Ishikawa (cell line): Measurements from ENCODE around the gene LGALS7B.

ENCODE experiments used
- CEBPB ChIP-seq: IDR thresholded peaks from 2 replicates; pipeline ENCODE4 v1.6.1; 2012
- EP300 ChIP-seq: IDR thresholded peaks from 2 replicates; pipeline ENCODE4 v1.6.1; 2012; ENCODE audit warnings: borderline replicate concordance
- MAX ChIP-seq: IDR thresholded peaks from 2 replicates; pipeline ENCODE4 v1.6.1; 2012
- RAD21 ChIP-seq: IDR thresholded peaks from 2 replicates; pipeline ENCODE4 v1.6.1; 2012; ENCODE audit warnings: low read depth
- REST ChIP-seq: IDR thresholded peaks from 2 replicates; pipeline ENCODE4 v1.6.1; 2012; ENCODE audit warnings: low read depth, mild to moderate bottlenecking
- TAF1 ChIP-seq: IDR thresholded peaks from 2 replicates; pipeline ENCODE4 v1.6.1; 2012; ENCODE audit warnings: low read depth, mild to moderate bottlenecking
- USF1 ChIP-seq: IDR thresholded peaks from 2 replicates; pipeline ENCODE4 v1.6.1; 2012

- no peak for TF ChIP-seq REST
- no peak for TF ChIP-seq EP300
- no peak for TF ChIP-seq CEBPB
- no peak for TF ChIP-seq TAF1
- TF ChIP-seq RAD21 = no peak
- no peak for TF ChIP-seq USF1
- no peak for TF ChIP-seq MAX
Measured at GRCh38 chr19:38826856-38827551, 38.0 kb downstream of the LGALS7B start.
